Naive thymus-derived CD4-positive, alpha-beta T cell (primary cell): ENCODE measurements around the gene PEX11G. TPM values are rescaled to one million over a fixed set of nuclear protein-coding genes. Genes with fewer than 3 reads are reported as not detected.

Experiments
- ATAC-seq: fragments of 150-1000 bp; cut with Tn5 transposase; 2 replicates; pipeline ENCODE4 v1.10.0; 2021; ENCODE audit warnings: mild to moderate bottlenecking, moderate library complexity
- CTCF ChIA-PET: fragments of 350-600 bp; sonication (Branson Sonifier 250); formaldehyde crosslinking; loops from one replicate; lab custom pipeline; 2021; ENCODE audit warnings: antibody characterized with exemption; lab: Charles Lee
- POLR2A ChIA-PET: fragments of 350-600 bp; sonication (Branson Sonifier 250); formaldehyde crosslinking; loops from one replicate; lab custom pipeline; 2021; ENCODE audit warnings: antibody characterized with exemption, inconsistent platforms; lab: Charles Lee
- DNase-seq, 9 donors: peaks; one replicate each; pipeline versions ENCODE4 v3.0.0 to v3.0.0-alpha.2; 2020 to 2022; ENCODE audit warnings: mixed read lengths in 1 of 9
- H3K27ac ChIP-seq: one replicate; pipeline ENCODE4 v1.7.0; 2013; ENCODE audit warnings: mild to moderate bottlenecking, low read depth, low read length, moderate library complexity
- H3K27me3 ChIP-seq, 2 donors: one replicate each; pipeline ENCODE4 v1.7.0; 2013; ENCODE audit warnings: low read length in 2 of 2, mild to moderate bottlenecking in 2 of 2, moderate library complexity in 2 of 2; ENCODE audit not compliant: control insufficient read depth in 2 of 2, insufficient read depth in 2 of 2
- H3K36me3 ChIP-seq, 3 experiments: 1 replicate in 2 of 3; 2 replicates in 1 of 3; pipeline ENCODE4 v1.7.0; 2013; ENCODE audit warnings: low read length in 3 of 3, mild to moderate bottlenecking in 3 of 3, moderate library complexity in 1 of 3; ENCODE audit not compliant: insufficient read depth in 3 of 3, control insufficient read depth in 2 of 3
- H3K4me1 ChIP-seq, 2 donors: one replicate each; pipeline ENCODE4 v1.7.0; 2013; ENCODE audit warnings: low read length in 2 of 2, mild to moderate bottlenecking in 2 of 2, moderate library complexity in 1 of 2; ENCODE audit not compliant: control insufficient read depth in 2 of 2, insufficient read depth in 2 of 2
- H3K4me3 ChIP-seq: 2 replicates; pipeline ENCODE4 v1.7.0; 2013; ENCODE audit warnings: mild to moderate bottlenecking, low read length
- H3K9me3 ChIP-seq, 3 experiments: 1 replicate in 2 of 3; 2 replicates in 1 of 3; pipeline ENCODE4 v1.7.0; 2013; ENCODE audit warnings: low read length in 3 of 3; ENCODE audit not compliant: control insufficient read depth in 2 of 3
- H3K27ac Mint-ChIP-seq, 9 donors: one replicate each; pipeline ENCODE4 v1.8.0; 2020 to 2022; ENCODE audit warnings: mixed read lengths in 9 of 9, mild to moderate bottlenecking in 8 of 9, moderate library complexity in 5 of 9, inconsistent platforms in 2 of 9
- H3K27me3 Mint-ChIP-seq, 5 donors: one replicate each; pipeline ENCODE4 v1.8.0; 2021 to 2022; ENCODE audit warnings: mixed read lengths in 5 of 5, mild to moderate bottlenecking in 1 of 5
- H3K36me3 Mint-ChIP-seq, 5 donors: one replicate each; pipeline ENCODE4 v1.8.0; 2020 to 2022; ENCODE audit warnings: mixed read lengths in 5 of 5, mild to moderate bottlenecking in 3 of 5, inconsistent platforms in 1 of 5
- H3K4me1 Mint-ChIP-seq, 7 donors: one replicate each; pipeline ENCODE4 v1.8.0; 2020 to 2022; ENCODE audit warnings: mixed read lengths in 7 of 7, mild to moderate bottlenecking in 3 of 7, inconsistent platforms in 1 of 7
- H3K4me3 Mint-ChIP-seq, 10 donors: one replicate each; pipeline ENCODE4 v1.8.0; 2020 to 2022; ENCODE audit warnings: mild to moderate bottlenecking in 10 of 10, mixed read lengths in 10 of 10, moderate library complexity in 6 of 10, inconsistent platforms in 2 of 10
- H3K9me3 Mint-ChIP-seq, 11 donors: one replicate each; pipeline ENCODE4 v1.8.0; 2020 to 2022; ENCODE audit warnings: mixed read lengths in 11 of 11, mild to moderate bottlenecking in 4 of 11, inconsistent platforms in 1 of 11, moderate library complexity in 1 of 11
- intact Hi-C, 2 donors: fragments of 100-400 bp; cut with micrococcal nuclease; formaldehyde crosslinking; loops; one replicate each; pipeline ENCODE4 v1.15.1; 2023
- polyA plus RNA-seq, 2 donors: library from polyadenylated mRNA; unstranded; fragments of 300-500 nt; fragmentation: Illumina TruSeq; gene quantifications; one replicate each; pipeline ENCODE4 v1.2.3, GENCODE V29; 2021
- total RNA-seq, 6 experiments: library from RNA in 5 of 6; stranded (reverse) in 5 of 6; gene quantifications; 1 replicate in 5 of 6; 2 replicates in 1 of 6; pipeline ENCODE4 v1.2.3 and lab custom pipeline; 2021 to 2026

PEX11G gene
- total and polyA plus RNA-seq, 7 experiments from 2014 or later = 0.59 to 1.6 (median 0.77) TPM

- Histone ChIP-seq H3K9me3 (no peaks in the 10 kb centered on the region), H3K36me3 (peaks cover 0 to 13% (median 0%) of the 10 kb centered on the region in 3 experiments), H3K4me1 (peaks cover 10 to 14% of the 10 kb centered on the region in 2 donors), H3K4me3 (peak overlapping the region; percentile 46), H3K27me3 (no peaks in the 10 kb centered on the region), H3K27ac (peak overlapping the region; percentile 30)
- Mint-ChIP-seq H3K36me3 (no peaks in the 10 kb centered on the region), H3K4me1 (peaks cover 11 to 18% (median 15%) of the 10 kb centered on the region in 7 donors), H3K27ac (peak overlapping the region in 5 of 9 donors; percentile 8 to 61 (median 19)), H3K9me3 (peaks cover 0 to 2% (median 0%) of the 10 kb centered on the region in 11 donors), H3K4me3 (peak overlapping the region; percentile 66 to 95 (median 79)), H3K27me3 (peaks cover 0 to 6% (median 0%) of the 10 kb centered on the region in 5 donors)
- ChIA-PET CTCF (interaction anchor here (1.3 kb wide), 1 partner anchor 45 kb away, joined by 9 read pairs; no protein-coding TSS in a partner anchor), POLR2A (interaction anchor here (0.5 to 5.2 kb wide), 10 partner anchors 11 to 1008 kb away, joined by 3 to 78 read pairs (median 4); partner anchors contain the start of genes PET100, PEX11G, PNPLA6 and XAB2)
- DNase-seq = no peak
- intact Hi-C loops = loop anchor here (1.0 kb wide), 3 partner anchors 11 to 128 kb away; partner anchors contain the start of gene PEX11G (in 1 of the 2)
- ATAC-seq = no peak
Observed at GRCh38 chr19:7522923-7523667, 34.3 kb upstream of the PEX11G start.

GRCh38 chr19:7522072-7522922 is 33.5 kb upstream of the PEX11G start, which contains the start of gene MCOLN1:
Gene MCOLN1, plus strand, starts transcription at chr19:7522624. Its CDS starts 127 bp downstream, at chr19:7522751.
- peak; percentile 98 for ATAC-seq
- H3K4me1 Mint-ChIP-seq = peaks cover 14 to 23% (median 17%) of the 10 kb centered on the region in 7 donors
- peak within 1 kb of the TSS; percentile 10 to 95 (median 90) for H3K27ac Mint-ChIP-seq
- H3K4me3 ChIP-seq = peak within 1 kb of the TSS; percentile 46
- H3K9me3 ChIP-seq = no peaks in the 10 kb centered on the region
- no peaks in the 10 kb centered on the region for H3K36me3 Mint-ChIP-seq
- DNase-seq = peak; percentile 97 to 100 (median 99)
- H3K27ac ChIP-seq = peak within 1 kb of the TSS; percentile 30
- POLR2A ChIA-PET = interaction anchor here (0.5 to 5.2 kb wide), 11 partner anchors 11 to 1153 kb away, joined by 3 to 78 read pairs (median 4); partner anchors contain the start of genes PET100, PEX11G, PNPLA6 and XAB2
- peak within 1 kb of the TSS; percentile 80 to 95 (median 88) for H3K4me3 Mint-ChIP-seq
- H3K9me3 Mint-ChIP-seq = peaks cover 0 to 2% (median 0%) of the 10 kb centered on the region in 11 donors
- no peaks in the 10 kb centered on the region for H3K27me3 ChIP-seq
- H3K27me3 Mint-ChIP-seq = peaks cover 0 to 14% (median 0%) of the 10 kb centered on the region in 5 donors
- peaks cover 0 to 6% (median 0%) of the 10 kb centered on the region in 3 experiments for H3K36me3 ChIP-seq
- H3K4me1 ChIP-seq = peaks cover 10 to 14% of the 10 kb centered on the region in 2 donors
- intact Hi-C loops = loop anchor here (1.0 kb wide), 3 partner anchors 12 to 127 kb away; partner anchors contain the start of gene PEX11G (in 1 of the 2)
- CTCF ChIA-PET = interaction anchor here (0.7 kb wide), 2 partner anchors 13 to 313 kb away, joined by 3 to 6 read pairs; partner anchors contain the start of gene PNPLA6

GRCh38 chr19:7521551-7522071 is 32.8 kb upstream of the PEX11G start:
- Mint-ChIP-seq H3K4me1 (peaks cover 14 to 30% (median 23%) of the 10 kb centered on the region in 7 donors), H3K4me3 (peak overlapping the region; percentile 80 to 95 (median 88)), H3K36me3 (no peaks in the 10 kb centered on the region), H3K27me3 (peaks cover 0 to 21% (median 0%) of the 10 kb centered on the region in 5 donors), H3K27ac (peak overlapping the region in 8 of 9 donors; percentile 61 to 95 (median 91)), H3K9me3 (peaks cover 0 to 2% (median 0%) of the 10 kb centered on the region in 11 donors)
- ChIA-PET CTCF (interaction anchor here (0.7 kb wide), 2 partner anchors 13 to 314 kb away, joined by 3 to 6 read pairs; partner anchors contain the start of gene PNPLA6), POLR2A (interaction anchor here (0.6 to 5.2 kb wide), 6 partner anchors 12 to 1153 kb away, joined by 3 to 78 read pairs (median 4); partner anchors contain the start of genes PET100, PNPLA6 and XAB2)
- H3K4me3 ChIP-seq = peak overlapping the region; percentile 46
- ATAC-seq (no peak), DNase-seq (no peak)
- H3K36me3 ChIP-seq = peaks cover 0 to 6% (median 0%) of the 10 kb centered on the region in 3 experiments
- intact Hi-C loops = loop anchor here (1.0 kb wide), 3 partner anchors 13 to 126 kb away; partner anchors contain the start of gene PEX11G (in 1 of the 2)
- H3K9me3 ChIP-seq = no peaks in the 10 kb centered on the region
- H3K27ac ChIP-seq = no peak overlapping the region
- H3K27me3 ChIP-seq = no peaks in the 10 kb centered on the region
- peaks cover 13 to 14% of the 10 kb centered on the region in 2 donors for H3K4me1 ChIP-seq

- Histone ChIP-seq H3K36me3 (peaks cover 0 to 6% (median 0%) of the 10 kb centered on the region in 3 experiments), H3K9me3 (no peaks in the 10 kb centered on the region), H3K27ac (no peak overlapping the region), H3K4me3 (no peak overlapping the region), H3K4me1 (peaks cover 14 to 19% of the 10 kb centered on the region in 2 donors), H3K27me3 (no peaks in the 10 kb centered on the region)
- CTCF ChIA-PET = no interaction called here
- H3K27ac Mint-ChIP-seq = no peak overlapping the region
- POLR2A ChIA-PET = interaction anchor here (0.6 to 5.2 kb wide), 4 partner anchors 13 to 382 kb away, joined by 3 to 78 read pairs (median 4); partner anchors contain the start of gene PNPLA6
- intact Hi-C loops = no loop called here
- DNase-seq (no peak), ATAC-seq (no peak)
- no peak overlapping the region for H3K4me3 Mint-ChIP-seq
- H3K9me3 Mint-ChIP-seq = peaks cover 0 to 2% (median 0%) of the 10 kb centered on the region in 11 donors
- H3K4me1 Mint-ChIP-seq = peaks cover 18 to 35% (median 28%) of the 10 kb centered on the region in 7 donors
- H3K36me3 Mint-ChIP-seq = peaks cover 0 to 3% (median 0%) of the 10 kb centered on the region in 5 donors
- peaks cover 0 to 26% (median 4%) of the 10 kb centered on the region in 5 donors for H3K27me3 Mint-ChIP-seq
Observed at GRCh38 chr19:7520131-7521051, 31.6 kb upstream of the PEX11G start.
